HepG2 (cell line): Measurements from ENCODE around the gene CIB2. TPM values are rescaled to one million over a fixed set of nuclear protein-coding genes. Genes with fewer than 3 reads are reported as not detected.

Experiments
- E2F5 ChIP-seq: sonication (generic); formaldehyde crosslinking; conservative IDR thresholded peaks from 2 replicates; pipeline ENCODE4 v1.4.0; 2020; ENCODE audit warnings: missing genetic modification reagents
- FOXA3 ChIP-seq: IDR thresholded peaks from 2 replicates; pipeline ENCODE4 v1.6.1; 2016; ENCODE audit warnings: missing genetic modification reagents, missing compliant biosample characterization
- FOXP4 ChIP-seq: sonication (generic); formaldehyde crosslinking; IDR thresholded peaks from 2 replicates; pipeline ENCODE4 v1.4.0; 2020; ENCODE audit warnings: missing genetic modification reagents
- JDP2 ChIP-seq: sonication (generic); formaldehyde crosslinking; IDR thresholded peaks from 2 replicates; pipeline ENCODE4 v1.8.1; 2022; ENCODE audit warnings: missing genetic modification reagents, borderline replicate concordance
- MAFK ChIP-seq, 2 experiments: IDR thresholded peaks in 1 of 2; conservative IDR thresholded peaks in 1 of 2; 2 replicates each; pipeline ENCODE4 v1.6.1; 2011; ENCODE audit warnings: improper control_type of control experiment in 2 of 2, low read length in 2 of 2
- MEIS2 ChIP-seq: sonication (generic); formaldehyde crosslinking; IDR thresholded peaks from 2 replicates; pipeline ENCODE4 v1.9.0; 2021; ENCODE audit warnings: mild to moderate bottlenecking, missing genetic modification reagents
- NCOA1 ChIP-seq: sonication (generic); formaldehyde crosslinking; IDR thresholded peaks from 2 replicates; pipeline ENCODE4 v1.9.0; 2021; ENCODE audit warnings: missing genetic modification reagents
- NCOR1 ChIP-seq: fragments of 200-600 bp; sonication (generic); IDR thresholded peaks from 2 replicates; pipeline ENCODE4 v1.7.0; 2017; ENCODE audit warnings: antibody characterized with exemption, low read length, borderline replicate concordance
- SIN3B ChIP-seq: fragments of 150-350 bp; IDR thresholded peaks from 2 replicates; pipeline ENCODE4 v1.6.1; 2014; ENCODE audit warnings: low read length
- SMC3 ChIP-seq: IDR thresholded peaks from 2 replicates; pipeline ENCODE4 v1.6.1; 2011; ENCODE audit warnings: low read length, improper control_type of control experiment
- TSC22D2 ChIP-seq: sonication (generic); formaldehyde crosslinking; IDR thresholded peaks from 2 replicates; pipeline ENCODE4 v1.5.1; 2020; ENCODE audit warnings: missing genetic modification reagents, mild to moderate bottlenecking, borderline replicate concordance
- XBP1 ChIP-seq: sonication (generic); formaldehyde crosslinking; IDR thresholded peaks from 2 replicates; pipeline ENCODE4 v1.5.0; 2020; ENCODE audit warnings: missing genetic modification reagents
- ZNF121 ChIP-seq: sonication (generic); formaldehyde crosslinking; IDR thresholded peaks from 2 replicates; pipeline ENCODE4 v1.5.0; 2020; ENCODE audit warnings: mild to moderate bottlenecking, missing genetic modification reagents
- ZNF709 ChIP-seq: sonication (generic); formaldehyde crosslinking; IDR thresholded peaks from 2 replicates; pipeline ENCODE4 v1.5.0; 2020; ENCODE audit warnings: mild to moderate bottlenecking, missing genetic modification reagents
- ZNF776 ChIP-seq: sonication (generic); formaldehyde crosslinking; IDR thresholded peaks from 2 replicates; pipeline ENCODE4 v1.4.0; 2020; ENCODE audit warnings: mild to moderate bottlenecking, missing genetic modification reagents
- ZSCAN9 ChIP-seq: IDR thresholded peaks from 2 replicates; pipeline ENCODE4 v1.6.1; 2016; ENCODE audit warnings: borderline replicate concordance
- ZXDC ChIP-seq: sonication (generic); formaldehyde crosslinking; IDR thresholded peaks from 2 replicates; pipeline ENCODE4 v1.5.0; 2020; ENCODE audit warnings: mild to moderate bottlenecking, missing genetic modification reagents
- polyA plus RNA-seq, 8 experiments: library from polyadenylated mRNA; depleted of rRNA in 3 of 8; stranded (reverse) in 7 of 8; unstranded in 1 of 8; fragments of >200 nt; fragmentation: Illumina TruSeq in 4 of 8; extraction: Trizol in 4 of 8; gene quantifications; 2 replicates each; pipeline versions ENCODE4 v1.2.1 to v1.2.3, GENCODE V29; 2011 to 2016; ENCODE audit warnings: low read depth in 4 of 8, missing spikeins in 1 of 8, mixed read lengths in 1 of 8; ENCODE audit not compliant: insufficient read depth in 1 of 8
- total RNA-seq, 5 experiments: library from RNA; depleted of rRNA; stranded (reverse); fragments of >200 nt; fragmentation: Illumina TruSeq; extraction: Trizol; gene quantifications; 2 replicates each; pipeline ENCODE4 v1.2.3, GENCODE V29; 2016; ENCODE audit warnings: low read depth in 1 of 5
- TF ChIP-seq, protein P1 (sequence below): sonication (generic); formaldehyde crosslinking; IDR thresholded peaks from 2 replicates; pipeline ENCODE4 v1.4.0; 2020; ENCODE audit warnings: missing genetic modification reagents, borderline replicate concordance
- TF ChIP-seq, protein P2 (sequence below): sonication (generic); formaldehyde crosslinking; conservative IDR thresholded peaks from 2 replicates; pipeline ENCODE4 v1.8.0; 2022; ENCODE audit warnings: missing genetic modification reagents

CIB2 gene
- total and polyA plus RNA-seq, 2 of the 13 experiments (the other 11 are each of a cell fraction or from before 2014, with no cell fraction given): 1.4 to 1.5 TPM

- TF ChIP-seq ZNF709 (CRISPR knock-in tag) (no peak; the same call in 1 of the 2 replicates), NCOA1 (CRISPR knock-in tag) (no peak), XBP1 (no peak), MEIS2 (CRISPR knock-in tag) (no peak), ZNF776 (CRISPR knock-in tag) (no peak), MAFK (conservative IDR thresholded peaks at IDR 0.05 in 1 of 2, IDR thresholded peaks at IDR 0.05 in 1 of 2; ENCODE audit: low read length in 2 of 2) (no peak), FOXA3 (CRISPR knock-in tag) (no peak), TSC22D2 (CRISPR knock-in tag) (0 out of 2 replicates have a peak, but pooled peaks have one; percentile 32), JDP2 (CRISPR knock-in tag) (no peak), ZNF121 (CRISPR knock-in tag) (no peak), ZXDC (CRISPR knock-in tag) (no peak), E2F5 (CRISPR knock-in tag) (no peak), ZSCAN9 (no peak), NCOR1 (no peak; the same call in 1 of the 2 replicates), FOXP4 (CRISPR knock-in tag) (no peak), SMC3 (no peak), SIN3B (no peak)
- TF ChIP-seq, protein P1, sequence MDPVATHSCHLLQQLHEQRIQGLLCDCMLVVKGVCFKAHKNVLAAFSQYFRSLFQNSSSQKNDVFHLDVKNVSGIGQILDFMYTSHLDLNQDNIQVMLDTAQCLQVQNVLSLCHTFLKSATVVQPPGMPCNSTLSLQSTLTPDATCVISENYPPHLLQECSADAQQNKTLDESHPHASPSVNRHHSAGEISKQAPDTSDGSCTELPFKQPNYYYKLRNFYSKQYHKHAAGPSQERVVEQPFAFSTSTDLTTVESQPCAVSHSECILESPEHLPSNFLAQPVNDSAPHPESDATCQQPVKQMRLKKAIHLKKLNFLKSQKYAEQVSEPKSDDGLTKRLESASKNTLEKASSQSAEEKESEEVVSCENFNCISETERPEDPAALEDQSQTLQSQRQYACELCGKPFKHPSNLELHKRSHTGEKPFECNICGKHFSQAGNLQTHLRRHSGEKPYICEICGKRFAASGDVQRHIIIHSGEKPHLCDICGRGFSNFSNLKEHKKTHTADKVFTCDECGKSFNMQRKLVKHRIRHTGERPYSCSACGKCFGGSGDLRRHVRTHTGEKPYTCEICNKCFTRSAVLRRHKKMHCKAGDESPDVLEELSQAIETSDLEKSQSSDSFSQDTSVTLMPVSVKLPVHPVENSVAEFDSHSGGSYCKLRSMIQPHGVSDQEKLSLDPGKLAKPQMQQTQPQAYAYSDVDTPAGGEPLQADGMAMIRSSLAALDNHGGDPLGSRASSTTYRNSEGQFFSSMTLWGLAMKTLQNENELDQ (CRISPR knock-in tag): no peak
- TF ChIP-seq, protein P2, sequence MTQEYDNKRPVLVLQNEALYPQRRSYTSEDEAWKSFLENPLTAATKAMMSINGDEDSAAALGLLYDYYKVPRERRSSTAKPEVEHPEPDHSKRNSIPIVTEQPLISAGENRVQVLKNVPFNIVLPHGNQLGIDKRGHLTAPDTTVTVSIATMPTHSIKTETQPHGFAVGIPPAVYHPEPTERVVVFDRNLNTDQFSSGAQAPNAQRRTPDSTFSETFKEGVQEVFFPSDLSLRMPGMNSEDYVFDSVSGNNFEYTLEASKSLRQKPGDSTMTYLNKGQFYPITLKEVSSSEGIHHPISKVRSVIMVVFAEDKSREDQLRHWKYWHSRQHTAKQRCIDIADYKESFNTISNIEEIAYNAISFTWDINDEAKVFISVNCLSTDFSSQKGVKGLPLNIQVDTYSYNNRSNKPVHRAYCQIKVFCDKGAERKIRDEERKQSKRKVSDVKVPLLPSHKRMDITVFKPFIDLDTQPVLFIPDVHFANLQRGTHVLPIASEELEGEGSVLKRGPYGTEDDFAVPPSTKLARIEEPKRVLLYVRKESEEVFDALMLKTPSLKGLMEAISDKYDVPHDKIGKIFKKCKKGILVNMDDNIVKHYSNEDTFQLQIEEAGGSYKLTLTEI (CRISPR knock-in tag): no peak
These were observed 18.0 kb upstream of the CIB2 start, which contains the start of gene IDH3A (continued) for GRCh38 chr15:78149068-78149804.
